Mesodermal cell (in vitro differentiated cells): Measurements from ENCODE around the gene PPP1R3G.
"Not testable (repeated sequence)": the region's sequence is repeated elsewhere in the genome, so short reads cannot be mapped to it uniquely, and the experiment has no call there.

Experiments
- H3K27ac ChIP-seq: 2 replicates; pipeline ENCODE4 v1.7.0; 2013; ENCODE audit warnings: mild to moderate bottlenecking, low read depth, low read length, moderate library complexity; ENCODE audit not compliant: severe bottlenecking
- H3K36me3 ChIP-seq: 2 replicates; pipeline ENCODE4 v1.7.1; 2013; ENCODE audit warnings: mild to moderate bottlenecking, low read length, moderate library complexity; ENCODE audit not compliant: control insufficient read depth, insufficient read depth
- H3K4me1 ChIP-seq: one replicate; pipeline ENCODE4 v1.7.1; 2013; ENCODE audit warnings: mild to moderate bottlenecking, low read length; ENCODE audit not compliant: insufficient read depth, control insufficient read depth, poor library complexity, severe bottlenecking
- H3K4me3 ChIP-seq: 2 replicates; pipeline ENCODE4 v1.7.0; 2013; ENCODE audit warnings: low read length, control low read depth, mild to moderate bottlenecking; ENCODE audit not compliant: insufficient read depth, poor library complexity, severe bottlenecking; ENCODE audit errors: extremely low read depth
- H3K9me3 ChIP-seq: 2 replicates; pipeline ENCODE4 v1.7.1; 2013; ENCODE audit warnings: mild to moderate bottlenecking, low read length, moderate library complexity; ENCODE audit not compliant: control insufficient read depth
- WGBS, 2 experiments: methylation state at CpG; one replicate each; pipeline ENCODE4 v1.1.5; 2013; ENCODE audit warnings: missing lambda C conversion rate in 2 of 2; ENCODE audit not compliant: insufficient coverage in 2 of 2; 5-methylcytosine and 5-hydroxymethylcytosine counted together

The PPP1R3G gene

DNA sequence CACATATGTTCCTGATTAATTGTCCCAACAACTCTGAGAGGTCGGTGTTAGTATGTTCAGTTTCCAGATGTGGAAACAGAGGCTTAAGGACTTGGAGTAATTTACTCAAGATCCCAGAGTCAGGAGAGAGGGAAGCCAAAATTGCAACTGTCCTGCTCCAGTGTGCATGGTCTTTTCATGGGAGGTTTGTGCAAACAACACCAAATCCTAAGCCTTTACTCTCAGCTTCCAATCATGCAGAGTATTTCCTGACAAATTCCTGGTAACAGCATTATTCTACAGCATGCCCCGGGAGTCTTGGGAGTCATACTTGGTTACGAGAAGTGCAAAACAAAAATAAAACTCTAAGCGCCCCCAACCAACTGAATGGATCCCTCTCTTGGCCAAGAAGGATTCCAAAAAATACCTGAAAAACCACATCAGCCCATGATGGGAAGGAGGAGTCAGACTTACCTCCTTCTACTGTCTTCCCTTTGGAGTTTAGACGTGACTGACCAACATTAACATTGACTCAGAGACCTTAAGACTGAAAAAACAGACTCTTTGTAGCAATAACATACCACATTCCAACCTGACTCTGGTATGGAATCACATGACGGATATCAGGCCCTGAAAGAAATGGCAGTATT lies 30.8 kb upstream of the PPP1R3G start:
- Histone ChIP-seq H3K4me3 (peak overlapping the region; percentile 10), H3K4me1 (peaks cover 30% of the 10 kb centered on the region), H3K36me3 (no peaks in the 10 kb centered on the region), H3K9me3 (peaks cover 21% of the 10 kb centered on the region), H3K27ac (peak overlapping the region; percentile 73)
- WGBS, 2 experiments: 63 to 81% methylated on average over 2 to 5 of the region's 6 CpGs

DNA sequence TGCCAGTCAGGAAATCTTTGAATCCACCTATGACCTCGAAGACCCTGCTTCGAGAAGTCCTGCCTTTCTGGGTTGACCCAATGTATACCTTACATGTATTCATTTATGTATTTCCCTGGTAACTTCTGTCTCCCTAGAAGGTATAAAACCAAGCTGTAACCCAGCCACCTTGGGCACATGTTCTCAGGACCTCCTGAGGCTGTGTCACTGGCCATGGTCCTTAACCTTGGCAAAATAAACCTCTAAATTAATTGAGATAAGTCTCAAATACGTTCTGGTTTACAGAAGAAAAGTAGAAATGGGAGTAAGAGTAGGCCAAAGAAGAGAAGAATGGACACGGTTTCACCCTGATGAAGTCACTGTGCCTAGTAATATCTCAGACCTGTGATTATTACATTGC lies 30.0 kb upstream of the PPP1R3G start:
- peaks cover 30% of the 10 kb centered on the region for H3K4me1 ChIP-seq
- H3K36me3 ChIP-seq: no peaks in the 10 kb centered on the region
- no peak overlapping the region for H3K4me3 ChIP-seq
- 85 to 94% methylated on average over 3 to 4 of the region's 4 CpGs for WGBS, 2 experiments
- H3K27ac ChIP-seq: peak overlapping the region; percentile 73
- peaks cover 15% of the 10 kb centered on the region for H3K9me3 ChIP-seq

DNA sequence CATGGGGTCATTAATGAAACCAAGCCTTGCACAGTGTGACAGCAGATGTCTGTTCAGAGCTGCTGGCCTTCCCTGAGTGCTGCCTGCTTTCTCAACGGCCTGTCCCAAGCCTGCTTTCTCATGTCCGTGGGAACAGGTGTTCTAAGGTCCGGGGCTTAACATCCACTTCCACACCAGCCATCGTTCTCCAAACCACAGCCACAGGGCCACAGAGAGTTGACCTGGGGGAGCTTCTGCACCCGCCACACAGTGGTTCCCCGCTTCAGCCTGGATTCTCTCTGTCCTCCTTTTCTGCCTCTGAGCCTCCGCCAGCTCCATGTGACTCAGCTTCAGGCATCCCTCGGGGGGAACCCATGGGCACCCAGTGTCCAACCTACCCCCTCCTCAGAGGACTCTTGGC lies 26.9 kb upstream of the PPP1R3G start:
- Histone ChIP-seq H3K27ac (no peak overlapping the region), H3K9me3 (no peaks in the 10 kb centered on the region), H3K4me3 (no peak overlapping the region), H3K36me3 (no peaks in the 10 kb centered on the region), H3K4me1 (peaks cover 20% of the 10 kb centered on the region)
- WGBS, 2 experiments: 72 to 86% methylated on average over 4 to 8 of the region's 8 CpGs

GRCh38 chr6:5059036-5059896 lies 25.9 kb upstream of the PPP1R3G start:
- peaks cover 10% of the 10 kb centered on the region for H3K4me1 ChIP-seq
- H3K9me3 ChIP-seq: no peaks in the 10 kb centered on the region
- no peak overlapping the region for H3K4me3 ChIP-seq
- H3K36me3 ChIP-seq: no peaks in the 10 kb centered on the region
- 93 to 98% methylated on average over 9 to 10 of the region's 11 CpGs for WGBS, 2 experiments
- no peak overlapping the region for H3K27ac ChIP-seq

GRCh38 chr6:5060439-5060838 lies 24.7 kb upstream of the PPP1R3G start:
- 92 to 96% methylated on average over 5 to 8 of the region's 9 CpGs for WGBS, 2 experiments
- H3K27ac ChIP-seq, H3K4me1 ChIP-seq: not testable (repeated sequence)

DNA sequence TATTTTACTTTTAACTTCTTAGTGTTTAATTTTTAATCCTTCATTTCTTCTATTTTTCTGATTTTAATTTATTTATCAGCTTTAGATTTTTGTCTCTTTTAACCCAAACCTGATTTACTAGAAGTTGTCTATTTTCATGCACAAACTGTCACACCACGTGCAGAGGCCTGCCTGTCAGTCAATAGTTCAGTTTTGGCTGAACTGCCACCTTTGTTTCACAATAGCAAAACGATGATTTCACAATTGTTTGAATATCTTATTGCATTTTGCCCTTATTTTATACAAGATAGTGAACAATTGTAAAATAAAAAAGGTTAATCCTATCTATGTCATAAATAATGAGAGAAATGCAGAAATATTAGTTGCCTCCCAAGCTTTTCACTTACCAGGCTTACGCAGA lies 24.0 kb upstream of the PPP1R3G start:
- H3K9me3 ChIP-seq: no peaks in the 10 kb centered on the region
- H3K4me3 ChIP-seq: no peak overlapping the region
- no peak overlapping the region for H3K27ac ChIP-seq
- peaks cover 5% of the 10 kb centered on the region for H3K4me1 ChIP-seq
- WGBS, 2 experiments: 75% methylated on average over 1 of the region's 3 CpGs
- H3K36me3 ChIP-seq: no peaks in the 10 kb centered on the region

More at GRCh38 chr6:5060439-5060838, 24.7 kb upstream of the PPP1R3G start:
- H3K4me3 ChIP-seq, H3K9me3 ChIP-seq, H3K36me3 ChIP-seq: not testable (repeated sequence)

DNA sequence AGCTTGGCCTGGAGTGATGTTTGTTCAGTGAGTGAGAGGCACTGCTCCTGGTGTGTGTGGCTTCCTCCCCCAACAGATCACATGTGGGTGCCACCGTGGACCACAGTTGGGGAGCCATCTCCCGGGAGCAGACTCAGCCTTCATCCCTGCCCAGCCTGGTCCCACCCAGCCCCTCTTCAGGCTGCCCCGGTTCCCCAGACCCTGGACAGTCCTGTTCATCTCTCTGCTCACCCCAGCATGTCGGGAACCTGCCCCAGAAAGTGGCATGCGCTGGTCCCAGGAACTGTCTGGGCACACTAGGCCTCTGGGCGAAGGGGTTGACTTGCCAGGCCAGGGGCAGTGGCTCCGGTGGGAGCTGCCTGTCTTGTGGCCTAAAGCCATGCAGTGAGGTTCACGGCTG lies 21.5 kb upstream of the PPP1R3G start:
- WGBS, 2 experiments: 94 to 96% methylated on average over 5 to 8 of the region's 8 CpGs
- Histone ChIP-seq H3K27ac (no peak overlapping the region), H3K9me3 (peaks cover 6% of the 10 kb centered on the region), H3K4me3 (no peak overlapping the region), H3K4me1 (no peaks in the 10 kb centered on the region), H3K36me3 (no peaks in the 10 kb centered on the region)

GRCh38 chr6:5066456-5067093 lies 18.6 kb upstream of the PPP1R3G start:
- Histone ChIP-seq H3K9me3 (peaks cover 6% of the 10 kb centered on the region), H3K36me3 (no peaks in the 10 kb centered on the region), H3K27ac (no peak overlapping the region), H3K4me1 (no peaks in the 10 kb centered on the region), H3K4me3 (no peak overlapping the region)
- WGBS, 2 experiments: 92 to 95% methylated on average over 15 to 20 of the region's 24 CpGs

DNA sequence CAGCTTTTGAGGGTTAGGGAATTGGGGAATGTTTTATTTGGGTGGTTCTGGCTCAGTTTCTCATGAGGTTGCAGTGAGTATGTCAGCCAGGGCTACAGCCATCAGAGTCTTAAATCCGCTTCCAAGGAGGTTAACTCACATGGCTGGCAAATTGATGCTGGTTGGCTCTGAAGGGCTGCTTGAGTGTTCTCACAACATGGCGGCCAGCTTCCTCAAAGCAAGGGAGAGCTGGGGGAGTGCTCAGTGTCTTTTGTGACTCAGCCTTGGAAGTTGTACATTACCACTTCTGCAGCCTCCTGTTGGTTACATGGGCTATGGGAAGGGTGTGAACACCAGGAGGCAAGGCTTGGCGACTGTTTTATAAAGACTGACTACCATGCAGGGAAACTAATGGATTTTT lies 17.8 kb upstream of the PPP1R3G start:
- Histone ChIP-seq H3K36me3 (no peaks in the 10 kb centered on the region), H3K4me1 (no peaks in the 10 kb centered on the region), H3K27ac (no peak overlapping the region), H3K4me3 (no peak overlapping the region), H3K9me3 (peaks cover 6% of the 10 kb centered on the region)
- WGBS, 2 experiments: 88 to 100% methylated on average over 3 of the region's 3 CpGs

DNA sequence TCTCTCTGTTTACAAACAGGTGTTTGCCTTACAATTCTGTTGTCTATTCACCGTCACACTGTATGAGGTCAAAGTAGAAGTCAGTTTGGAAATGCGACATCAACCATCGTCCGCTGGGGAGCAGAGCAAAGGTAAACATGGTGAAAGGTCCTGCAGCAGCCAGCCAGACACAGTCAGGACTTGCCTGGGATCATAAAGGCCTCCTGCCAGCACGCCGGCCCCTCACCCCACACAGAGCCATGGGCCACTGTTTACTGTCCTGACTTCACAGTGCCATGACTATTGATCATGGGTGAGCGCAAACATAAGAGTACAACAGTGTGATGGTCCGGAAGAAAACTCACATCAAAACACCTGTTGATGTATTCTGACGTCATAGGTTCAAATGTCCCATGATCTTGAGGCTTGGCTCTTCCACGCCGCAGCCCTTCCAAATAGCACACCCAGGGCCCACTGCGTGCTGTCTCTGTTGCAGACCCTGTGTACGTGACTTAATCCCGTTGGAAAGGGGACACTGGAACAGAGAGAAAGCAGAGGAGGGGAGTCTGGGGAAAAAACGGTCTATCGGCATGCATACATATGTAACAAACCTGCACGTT lies 16.9 kb upstream of the PPP1R3G start:
- Histone ChIP-seq H3K36me3 (no peaks in the 10 kb centered on the region), H3K4me1 (no peaks in the 10 kb centered on the region), H3K27ac (no peak overlapping the region), H3K4me3 (no peak overlapping the region), H3K9me3 (peaks cover 6% of the 10 kb centered on the region)
- WGBS, 2 experiments: 90 to 96% methylated on average over 13 of the region's 17 CpGs
